Measurements from ENCODE around the gene PRDX6.

DNA sequence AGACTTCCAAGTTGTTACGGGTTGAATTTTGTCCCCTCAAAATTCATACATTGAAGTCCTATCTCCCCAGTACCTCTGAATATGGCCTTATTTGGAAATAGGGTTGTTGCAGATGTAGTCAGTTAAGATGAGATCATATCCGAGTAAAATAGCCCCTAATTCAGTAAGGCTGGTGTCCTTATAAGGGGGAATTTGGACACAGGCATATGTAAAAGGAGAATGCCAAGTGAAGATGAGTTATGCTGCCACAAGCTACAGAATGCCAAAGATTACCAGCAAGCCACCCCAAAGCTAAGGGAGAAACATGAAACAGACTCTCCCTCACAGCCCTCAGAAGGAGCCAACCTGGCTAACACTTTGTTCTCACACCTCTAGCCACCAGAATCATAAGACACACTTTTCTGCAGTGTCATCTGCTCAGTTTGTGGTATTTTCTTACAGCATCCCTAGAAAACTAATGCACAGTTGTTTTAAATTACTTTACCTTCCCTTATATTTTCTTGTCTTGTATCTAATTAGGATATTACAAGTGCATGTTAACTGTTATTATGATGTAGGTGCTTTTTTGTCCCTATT, 43.3 kb upstream of the PRDX6 start:
- TF ChIP-seq, protein P1, sequence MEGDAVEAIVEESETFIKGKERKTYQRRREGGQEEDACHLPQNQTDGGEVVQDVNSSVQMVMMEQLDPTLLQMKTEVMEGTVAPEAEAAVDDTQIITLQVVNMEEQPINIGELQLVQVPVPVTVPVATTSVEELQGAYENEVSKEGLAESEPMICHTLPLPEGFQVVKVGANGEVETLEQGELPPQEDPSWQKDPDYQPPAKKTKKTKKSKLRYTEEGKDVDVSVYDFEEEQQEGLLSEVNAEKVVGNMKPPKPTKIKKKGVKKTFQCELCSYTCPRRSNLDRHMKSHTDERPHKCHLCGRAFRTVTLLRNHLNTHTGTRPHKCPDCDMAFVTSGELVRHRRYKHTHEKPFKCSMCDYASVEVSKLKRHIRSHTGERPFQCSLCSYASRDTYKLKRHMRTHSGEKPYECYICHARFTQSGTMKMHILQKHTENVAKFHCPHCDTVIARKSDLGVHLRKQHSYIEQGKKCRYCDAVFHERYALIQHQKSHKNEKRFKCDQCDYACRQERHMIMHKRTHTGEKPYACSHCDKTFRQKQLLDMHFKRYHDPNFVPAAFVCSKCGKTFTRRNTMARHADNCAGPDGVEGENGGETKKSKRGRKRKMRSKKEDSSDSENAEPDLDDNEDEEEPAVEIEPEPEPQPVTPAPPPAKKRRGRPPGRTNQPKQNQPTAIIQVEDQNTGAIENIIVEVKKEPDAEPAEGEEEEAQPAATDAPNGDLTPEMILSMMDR (tag by site-specific recombination; IDR thresholded peaks at IDR 0.05): no peak
- TF ChIP-seq, protein P2, sequence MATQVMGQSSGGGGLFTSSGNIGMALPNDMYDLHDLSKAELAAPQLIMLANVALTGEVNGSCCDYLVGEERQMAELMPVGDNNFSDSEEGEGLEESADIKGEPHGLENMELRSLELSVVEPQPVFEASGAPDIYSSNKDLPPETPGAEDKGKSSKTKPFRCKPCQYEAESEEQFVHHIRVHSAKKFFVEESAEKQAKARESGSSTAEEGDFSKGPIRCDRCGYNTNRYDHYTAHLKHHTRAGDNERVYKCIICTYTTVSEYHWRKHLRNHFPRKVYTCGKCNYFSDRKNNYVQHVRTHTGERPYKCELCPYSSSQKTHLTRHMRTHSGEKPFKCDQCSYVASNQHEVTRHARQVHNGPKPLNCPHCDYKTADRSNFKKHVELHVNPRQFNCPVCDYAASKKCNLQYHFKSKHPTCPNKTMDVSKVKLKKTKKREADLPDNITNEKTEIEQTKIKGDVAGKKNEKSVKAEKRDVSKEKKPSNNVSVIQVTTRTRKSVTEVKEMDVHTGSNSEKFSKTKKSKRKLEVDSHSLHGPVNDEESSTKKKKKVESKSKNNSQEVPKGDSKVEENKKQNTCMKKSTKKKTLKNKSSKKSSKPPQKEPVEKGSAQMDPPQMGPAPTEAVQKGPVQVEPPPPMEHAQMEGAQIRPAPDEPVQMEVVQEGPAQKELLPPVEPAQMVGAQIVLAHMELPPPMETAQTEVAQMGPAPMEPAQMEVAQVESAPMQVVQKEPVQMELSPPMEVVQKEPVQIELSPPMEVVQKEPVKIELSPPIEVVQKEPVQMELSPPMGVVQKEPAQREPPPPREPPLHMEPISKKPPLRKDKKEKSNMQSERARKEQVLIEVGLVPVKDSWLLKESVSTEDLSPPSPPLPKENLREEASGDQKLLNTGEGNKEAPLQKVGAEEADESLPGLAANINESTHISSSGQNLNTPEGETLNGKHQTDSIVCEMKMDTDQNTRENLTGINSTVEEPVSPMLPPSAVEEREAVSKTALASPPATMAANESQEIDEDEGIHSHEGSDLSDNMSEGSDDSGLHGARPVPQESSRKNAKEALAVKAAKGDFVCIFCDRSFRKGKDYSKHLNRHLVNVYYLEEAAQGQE (tag by site-specific recombination; IDR thresholded peaks at IDR 0.05): no peak
- TF ChIP-seq, protein P3, sequence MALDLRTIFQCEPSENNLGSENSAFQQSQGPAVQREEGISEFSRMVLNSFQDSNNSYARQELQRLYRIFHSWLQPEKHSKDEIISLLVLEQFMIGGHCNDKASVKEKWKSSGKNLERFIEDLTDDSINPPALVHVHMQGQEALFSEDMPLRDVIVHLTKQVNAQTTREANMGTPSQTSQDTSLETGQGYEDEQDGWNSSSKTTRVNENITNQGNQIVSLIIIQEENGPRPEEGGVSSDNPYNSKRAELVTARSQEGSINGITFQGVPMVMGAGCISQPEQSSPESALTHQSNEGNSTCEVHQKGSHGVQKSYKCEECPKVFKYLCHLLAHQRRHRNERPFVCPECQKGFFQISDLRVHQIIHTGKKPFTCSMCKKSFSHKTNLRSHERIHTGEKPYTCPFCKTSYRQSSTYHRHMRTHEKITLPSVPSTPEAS (tag by site-specific recombination; IDR thresholded peaks at IDR 0.05): no peak
- TF ChIP-seq, protein P4, sequence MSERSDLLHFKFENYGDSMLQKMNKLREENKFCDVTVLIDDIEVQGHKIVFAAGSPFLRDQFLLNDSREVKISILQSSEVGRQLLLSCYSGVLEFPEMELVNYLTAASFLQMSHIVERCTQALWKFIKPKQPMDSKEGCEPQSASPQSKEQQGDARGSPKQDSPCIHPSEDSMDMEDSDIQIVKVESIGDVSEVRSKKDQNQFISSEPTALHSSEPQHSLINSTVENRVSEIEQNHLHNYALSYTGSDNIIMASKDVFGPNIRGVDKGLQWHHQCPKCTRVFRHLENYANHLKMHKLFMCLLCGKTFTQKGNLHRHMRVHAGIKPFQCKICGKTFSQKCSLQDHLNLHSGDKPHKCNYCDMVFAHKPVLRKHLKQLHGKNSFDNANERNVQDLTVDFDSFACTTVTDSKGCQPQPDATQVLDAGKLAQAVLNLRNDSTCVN (tag by site-specific recombination; optimal IDR thresholded peaks at IDR 0.05): no peak
- TF ChIP-seq, protein P5, sequence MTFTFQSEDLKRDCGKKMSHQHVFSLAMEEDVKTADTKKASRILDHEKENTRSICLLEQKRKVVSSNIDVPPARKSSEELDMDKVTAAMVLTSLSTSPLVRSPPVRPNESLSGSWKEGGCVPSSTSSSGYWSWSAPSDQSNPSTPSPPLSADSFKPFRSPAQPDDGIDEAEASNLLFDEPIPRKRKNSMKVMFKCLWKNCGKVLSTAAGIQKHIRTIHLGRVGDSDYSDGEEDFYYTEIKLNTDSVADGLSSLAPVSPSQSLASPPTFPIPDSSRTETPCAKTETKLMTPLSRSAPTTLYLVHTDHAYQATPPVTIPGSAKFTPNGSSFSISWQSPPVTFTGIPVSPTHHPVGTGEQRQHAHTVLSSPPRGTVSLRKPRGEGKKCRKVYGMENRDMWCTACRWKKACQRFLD (tag by site-specific recombination; IDR thresholded peaks at IDR 0.05): no peak
- TF ChIP-seq, protein P6, sequence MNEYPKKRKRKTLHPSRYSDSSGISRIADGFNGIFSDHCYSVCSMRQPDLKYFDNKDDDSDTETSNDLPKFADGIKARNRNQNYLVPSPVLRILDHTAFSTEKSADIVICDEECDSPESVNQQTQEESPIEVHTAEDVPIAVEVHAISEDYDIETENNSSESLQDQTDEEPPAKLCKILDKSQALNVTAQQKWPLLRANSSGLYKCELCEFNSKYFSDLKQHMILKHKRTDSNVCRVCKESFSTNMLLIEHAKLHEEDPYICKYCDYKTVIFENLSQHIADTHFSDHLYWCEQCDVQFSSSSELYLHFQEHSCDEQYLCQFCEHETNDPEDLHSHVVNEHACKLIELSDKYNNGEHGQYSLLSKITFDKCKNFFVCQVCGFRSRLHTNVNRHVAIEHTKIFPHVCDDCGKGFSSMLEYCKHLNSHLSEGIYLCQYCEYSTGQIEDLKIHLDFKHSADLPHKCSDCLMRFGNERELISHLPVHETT (tag by site-specific recombination; IDR thresholded peaks at IDR 0.05): no peak
